ENCODE measurements around the gene CDC14B.

GRCh38 chr9:96461336-96461735 lies 158.3 kb downstream of the CDC14B start:
- no peak for TF ChIP-seq POLR2AphosphoS5 (IDR thresholded peaks at IDR 0.05; ENCODE audit: borderline replicate concordance, low read depth, low read length)
- no peak for TF ChIP-seq EZH2 (IDR thresholded peaks at IDR 0.05)
- TF ChIP-seq FOXP2 (optimal IDR thresholded peaks at IDR 0.05; ENCODE audit: control extremely low read depth, extremely low read length, insufficient read depth) = no peak

Data from SK-N-MC (cell line).